Uterus (tissue), 4 donors: Measurements from ENCODE around the gene AQR. TPM values are rescaled to one million over a fixed set of nuclear protein-coding genes. Genes with fewer than 3 reads are reported as not detected.

Experiments used
- DNase-seq, 2 donors: peaks; one replicate each; pipeline ENCODE4 v3.0.0-alpha.2; 2019 to 2020
- H3K27ac ChIP-seq, 2 donors: fragments of 200-600 bp; sonication (generic); 1 replicate in 1 of 2; 2 replicates in 1 of 2; pipeline ENCODE4 v1.5.1; 2016 to 2018
- H3K27me3 ChIP-seq, 2 donors: fragments of 200-600 bp; sonication (generic); one replicate each; pipeline ENCODE4 v1.5.1; 2018 to 2019; ENCODE audit warnings: control low read depth in 1 of 2
- H3K36me3 ChIP-seq, 2 donors: fragments of 200-600 bp; sonication (generic); one replicate each; pipeline ENCODE4 v1.5.1; 2019; ENCODE audit warnings: control low read depth in 1 of 2
- H3K4me1 ChIP-seq, 2 donors: fragments of 200-600 bp; sonication (generic); one replicate each; pipeline ENCODE4 v1.5.1; 2018 to 2019; ENCODE audit warnings: control low read depth in 1 of 2
- H3K4me3 ChIP-seq, 2 donors: fragments of 200-600 bp; sonication (generic); 1 replicate in 1 of 2; 2 replicates in 1 of 2; pipeline ENCODE4 v1.5.1; 2018 to 2019; ENCODE audit warnings: mild to moderate bottlenecking in 1 of 2
- H3K9me3 ChIP-seq, 2 donors: fragments of 200-600 bp; sonication (generic); one replicate each; pipeline ENCODE4 v1.5.1; 2019; ENCODE audit warnings: control low read depth in 1 of 2
- CTCF ChIP-seq, 4 experiments: fragments of 200-600 bp in 2 of 4; fragments of 450-650 bp in 2 of 4; sonication (generic) in 2 of 4; IDR thresholded peaks; one replicate each; pipeline ENCODE4 v1.5.1; 2016 to 2019; ENCODE audit warnings: antibody characterized with exemption in 4 of 4, mild to moderate bottlenecking in 2 of 4, moderate library complexity in 1 of 4
- POLR2A ChIP-seq, 2 donors: fragments of 450-650 bp; IDR thresholded peaks; one replicate each; pipeline ENCODE4 v1.6.1; 2016; ENCODE audit warnings: antibody characterized with exemption in 2 of 2, mild to moderate bottlenecking in 1 of 2, moderate library complexity in 1 of 2
- intact Hi-C: fragments of 100-400 bp; cut with DNase I; formaldehyde crosslinking; loops from one replicate; pipeline ENCODE4 v1.15.1; 2023; ENCODE audit warnings: low total_unique reads
- total RNA-seq, 4 donors: library from RNA; depleted of rRNA in 3 of 4; stranded (reverse); fragments of >200 nt in 3 of 4; gene quantifications; one replicate each; pipeline versions ENCODE4 v1.1.0 to v1.2.4, GENCODE V29; 2014 to 2023
- donor health status: DM: yes; HTN: yes; CAD: no.

Gene AQR
- total RNA-seq, 4 donors from 2014 or later = 13.1 to 52.7 (median 33.3) TPM

DNA sequence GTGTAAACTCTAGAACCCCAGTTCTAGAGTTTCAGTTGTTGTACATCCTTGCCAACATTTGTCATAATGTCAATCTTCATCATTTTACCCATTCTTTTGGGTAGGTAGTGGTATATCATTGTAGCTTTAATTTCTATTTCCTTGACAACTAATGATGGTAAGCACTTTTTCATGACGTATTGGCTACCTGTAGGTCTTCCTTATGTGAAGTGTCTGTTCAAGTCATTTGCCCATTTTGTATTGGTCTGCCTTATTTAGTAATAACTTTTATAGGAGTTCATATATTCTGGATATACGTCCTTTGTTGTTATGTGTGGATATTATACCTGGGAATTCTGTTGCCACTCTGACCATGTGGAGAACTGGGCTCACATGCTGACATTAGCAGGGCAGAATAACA, 100.4 kb downstream of the AQR start:
- no peak for DNase-seq
- no peak for TF ChIP-seq POLR2A (IDR thresholded peaks at IDR 0.05)
- TF ChIP-seq CTCF (IDR thresholded peaks at IDR 0.05) = no peak
- H3K36me3 ChIP-seq = no peaks in the 10 kb centered on the region
- H3K4me3 ChIP-seq = no peak overlapping the region
- no peak overlapping the region for H3K27ac ChIP-seq
- H3K4me1 ChIP-seq = no peaks in the 10 kb centered on the region
- intact Hi-C loops = no loop called here
- no peaks in the 10 kb centered on the region for H3K9me3 ChIP-seq
- H3K27me3 ChIP-seq = no peaks in the 10 kb centered on the region

- H3K9me3 ChIP-seq = no peaks in the 10 kb centered on the region
- H3K27me3 ChIP-seq = no peaks in the 10 kb centered on the region
- no peaks in the 10 kb centered on the region for H3K4me1 ChIP-seq
- no peak overlapping the region for H3K4me3 ChIP-seq
- H3K36me3 ChIP-seq = no peaks in the 10 kb centered on the region
- intact Hi-C loops = no loop called here
- DNase-seq = no peak
- H3K27ac ChIP-seq = no peak overlapping the region
- TF ChIP-seq POLR2A (IDR thresholded peaks at IDR 0.05) (no peak), CTCF (IDR thresholded peaks at IDR 0.05) (no peak)
These were observed 104.0 kb downstream of the AQR start for GRCh38 chr15:34865531-34865930.

GRCh38 chr15:34861214-34861613, 108.3 kb downstream of the AQR start:
- Histone ChIP-seq H3K27me3 (no peaks in the 10 kb centered on the region), H3K27ac (no peak overlapping the region), H3K4me3 (no peak overlapping the region), H3K36me3 (no peaks in the 10 kb centered on the region), H3K9me3 (no peaks in the 10 kb centered on the region), H3K4me1 (no peaks in the 10 kb centered on the region)
- DNase-seq = no peak
- intact Hi-C loops = no loop called here
- TF ChIP-seq POLR2A (IDR thresholded peaks at IDR 0.05) = no peak
- TF ChIP-seq CTCF (IDR thresholded peaks at IDR 0.05) = no peak

DNA sequence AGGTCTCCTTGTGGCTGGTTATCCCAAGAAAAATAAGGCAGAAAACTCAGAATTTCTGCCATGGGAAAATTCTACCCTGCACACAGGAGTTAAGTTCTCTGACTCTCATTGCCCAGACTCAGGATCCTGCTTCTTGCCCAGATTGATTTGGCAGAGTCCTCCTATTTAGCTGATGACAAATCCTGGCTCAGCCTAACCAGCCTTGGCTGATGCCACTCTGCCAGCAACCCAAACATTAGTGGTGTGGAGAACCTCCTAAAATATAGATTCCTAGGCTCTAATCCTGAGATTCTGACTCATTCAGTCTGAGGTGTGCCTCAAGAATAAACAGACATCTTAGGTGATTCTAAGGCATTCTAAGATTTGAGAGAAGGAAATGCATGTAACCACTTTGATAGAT, 113.6 kb downstream of the AQR start:
- Histone ChIP-seq H3K4me3 (no peak overlapping the region), H3K27me3 (no peaks in the 10 kb centered on the region), H3K9me3 (no peaks in the 10 kb centered on the region), H3K36me3 (no peaks in the 10 kb centered on the region), H3K27ac (no peak overlapping the region), H3K4me1 (peaks cover 0 to 9% of the 10 kb centered on the region in 2 donors)
- TF ChIP-seq POLR2A (IDR thresholded peaks at IDR 0.05) = no peak
- intact Hi-C loops = no loop called here
- no peak for DNase-seq

DNA sequence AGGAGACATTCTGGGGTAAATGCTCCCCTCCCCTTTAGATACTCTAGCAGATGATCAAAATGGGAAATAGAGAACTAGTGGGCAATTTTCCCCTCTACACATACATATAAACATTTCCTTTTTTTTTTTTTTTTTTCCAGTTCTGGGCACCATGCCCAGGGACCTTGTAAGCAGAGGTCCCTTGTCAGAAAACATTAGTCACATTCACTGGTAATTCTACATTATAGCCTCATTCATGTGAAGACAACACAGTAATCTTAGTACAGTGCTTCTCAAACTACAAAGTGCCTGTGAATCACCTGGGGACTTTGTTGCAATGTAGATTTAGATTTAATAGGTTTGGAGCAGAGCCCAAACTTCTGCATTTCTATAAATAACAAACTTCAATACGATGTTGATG, 114.1 kb downstream of the AQR start:
- no peak overlapping the region for H3K27ac ChIP-seq
- H3K4me3 ChIP-seq = no peak overlapping the region
- no peaks in the 10 kb centered on the region for H3K9me3 ChIP-seq
- H3K36me3 ChIP-seq = no peaks in the 10 kb centered on the region
- peaks cover 0 to 9% of the 10 kb centered on the region in 2 donors for H3K4me1 ChIP-seq
- no peaks in the 10 kb centered on the region for H3K27me3 ChIP-seq
- intact Hi-C loops = no loop called here
- no peak for DNase-seq
- TF ChIP-seq POLR2A (IDR thresholded peaks at IDR 0.05) (no peak), CTCF (IDR thresholded peaks at IDR 0.05) (no peak)

DNA sequence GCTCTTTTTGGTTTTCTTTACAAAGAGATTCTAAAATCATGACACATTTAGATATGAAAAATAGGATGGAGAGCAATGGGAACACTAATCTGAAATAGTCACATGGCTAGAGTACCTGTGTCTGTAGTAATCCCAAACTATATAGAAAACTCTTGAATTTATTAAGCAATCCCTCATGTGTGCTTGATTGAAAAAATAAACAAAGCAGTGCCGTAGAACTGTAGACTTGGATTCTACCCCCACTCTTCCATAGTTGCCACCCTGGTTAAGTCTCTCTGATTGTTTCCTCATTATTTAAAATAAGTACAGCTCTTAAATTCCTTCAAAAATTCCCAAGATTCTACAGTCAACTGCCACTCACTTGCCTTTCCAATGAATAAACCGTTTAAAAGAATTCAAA, 115.3 kb downstream of the AQR start:
- intact Hi-C loops = no loop called here
- Histone ChIP-seq H3K27ac (no peak overlapping the region), H3K9me3 (no peaks in the 10 kb centered on the region), H3K27me3 (no peaks in the 10 kb centered on the region), H3K36me3 (no peaks in the 10 kb centered on the region), H3K4me1 (peaks cover 0 to 9% of the 10 kb centered on the region in 2 donors), H3K4me3 (no peak overlapping the region)
- DNase-seq = no peak
- TF ChIP-seq POLR2A (IDR thresholded peaks at IDR 0.05) (no peak), CTCF (IDR thresholded peaks at IDR 0.05) (no peak)
